HPDE6-E6E7 (cell line): Measurements from ENCODE around the gene JOSD2.
"Not testable (repeated sequence)": the region's sequence is repeated elsewhere in the genome, so short reads cannot be mapped to it uniquely, and the experiment has no call there.

ENCODE experiments used
- DNase-seq: peaks from one replicate; pipeline ENCODE4 v3.0.0; 2011; ENCODE audit warnings: missing footprints; ENCODE audit errors: extremely low spot score

The JOSD2 gene

DNA sequence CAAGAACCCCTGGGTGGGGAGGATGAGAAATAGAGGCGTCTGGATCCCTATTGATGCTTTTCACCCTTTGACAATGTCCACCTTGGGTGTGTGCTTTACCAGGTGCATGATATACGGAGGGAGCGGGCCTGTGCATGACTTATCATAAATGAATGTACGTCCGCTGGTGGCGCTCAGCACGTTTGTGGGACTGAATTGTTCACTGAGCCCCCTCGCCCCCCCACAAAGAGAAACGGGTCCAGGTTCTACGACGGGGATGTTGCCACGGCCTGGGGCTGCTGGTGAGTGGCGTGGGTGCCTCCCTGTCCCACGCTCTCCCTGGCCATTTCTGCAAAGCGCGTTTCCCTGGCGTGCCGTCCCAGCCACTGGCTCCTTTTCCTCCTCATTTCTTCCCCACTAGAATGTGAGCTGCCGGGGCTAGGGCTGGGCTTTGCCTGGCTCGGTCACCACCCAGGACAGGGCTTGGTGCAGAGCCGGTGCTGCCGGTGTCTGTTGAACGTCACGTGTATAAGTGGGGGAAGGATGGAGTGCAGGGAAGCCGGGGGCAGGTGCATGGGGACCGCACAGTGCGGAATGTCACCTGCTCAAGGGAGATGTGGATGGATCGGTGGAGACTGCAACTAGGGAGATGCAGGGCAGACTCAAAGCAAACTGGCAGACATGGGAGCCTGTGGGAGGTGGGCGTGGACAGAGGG lies 35.7 kb upstream of the JOSD2 start:
- no peak for DNase-seq

DNA sequence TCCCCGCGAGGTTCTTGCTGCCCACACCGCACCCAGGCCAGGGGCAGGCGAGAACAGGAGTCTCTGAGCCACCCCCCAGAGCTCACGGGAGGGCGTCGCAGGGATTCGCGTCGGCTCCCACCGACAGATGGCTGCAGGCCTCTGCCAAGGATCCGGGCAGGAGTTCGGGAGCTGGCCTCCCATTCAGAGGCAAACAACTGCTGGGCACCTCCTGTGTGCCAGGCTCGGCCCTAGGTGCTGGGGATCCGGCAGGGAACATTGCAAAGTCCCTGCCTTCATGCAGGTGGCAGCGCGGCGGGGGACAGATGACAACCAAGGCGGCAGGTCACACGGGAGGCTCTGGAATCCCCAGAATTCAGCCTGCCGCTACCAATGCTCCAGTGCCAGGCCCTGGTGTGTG lies 32.0 kb upstream of the JOSD2 start:
- DNase-seq = no peak

DNA sequence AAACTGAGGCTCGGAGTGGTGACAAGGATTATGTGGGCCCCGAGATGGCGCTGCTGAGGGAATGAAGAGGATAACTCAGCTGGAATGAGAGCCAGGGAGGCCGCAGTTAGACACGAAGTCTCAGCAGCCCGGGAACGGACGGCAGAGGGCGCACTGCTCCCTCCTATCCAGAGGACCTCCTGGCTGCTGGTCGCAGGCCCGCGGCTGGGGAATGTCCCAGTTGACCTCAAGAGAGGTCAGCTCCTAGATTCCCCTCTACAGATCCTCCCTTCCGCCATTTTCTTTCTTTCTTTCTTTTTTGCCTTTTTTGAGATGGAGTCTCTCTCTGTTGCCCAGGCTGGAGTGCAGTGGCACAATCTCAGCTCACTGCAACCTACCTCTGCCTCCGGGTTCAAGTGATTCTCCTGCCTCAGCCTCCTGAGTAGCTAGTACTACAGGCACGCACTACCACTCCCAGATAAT lies 26.8 kb upstream of the JOSD2 start:
- no peak for DNase-seq

DNA sequence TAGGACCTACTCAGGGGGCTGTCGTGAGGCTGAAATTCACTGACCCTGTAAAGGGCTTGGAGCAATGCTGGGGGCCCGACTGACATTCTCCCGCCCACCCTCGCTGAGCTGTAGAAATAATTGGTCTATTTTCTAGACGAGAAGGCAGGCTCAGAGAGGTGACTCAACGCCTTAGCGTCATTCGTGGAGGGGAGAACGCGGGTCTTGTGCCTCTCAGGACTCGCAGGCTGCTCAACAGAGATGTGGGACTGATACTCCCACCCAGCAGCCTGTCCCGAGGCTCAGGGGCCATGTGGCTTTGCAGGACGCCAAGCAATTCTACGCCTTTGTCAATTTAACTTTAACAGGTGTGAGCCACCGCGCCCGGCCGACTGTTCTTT lies 26.3 kb upstream of the JOSD2 start:
- no peak for DNase-seq

DNA sequence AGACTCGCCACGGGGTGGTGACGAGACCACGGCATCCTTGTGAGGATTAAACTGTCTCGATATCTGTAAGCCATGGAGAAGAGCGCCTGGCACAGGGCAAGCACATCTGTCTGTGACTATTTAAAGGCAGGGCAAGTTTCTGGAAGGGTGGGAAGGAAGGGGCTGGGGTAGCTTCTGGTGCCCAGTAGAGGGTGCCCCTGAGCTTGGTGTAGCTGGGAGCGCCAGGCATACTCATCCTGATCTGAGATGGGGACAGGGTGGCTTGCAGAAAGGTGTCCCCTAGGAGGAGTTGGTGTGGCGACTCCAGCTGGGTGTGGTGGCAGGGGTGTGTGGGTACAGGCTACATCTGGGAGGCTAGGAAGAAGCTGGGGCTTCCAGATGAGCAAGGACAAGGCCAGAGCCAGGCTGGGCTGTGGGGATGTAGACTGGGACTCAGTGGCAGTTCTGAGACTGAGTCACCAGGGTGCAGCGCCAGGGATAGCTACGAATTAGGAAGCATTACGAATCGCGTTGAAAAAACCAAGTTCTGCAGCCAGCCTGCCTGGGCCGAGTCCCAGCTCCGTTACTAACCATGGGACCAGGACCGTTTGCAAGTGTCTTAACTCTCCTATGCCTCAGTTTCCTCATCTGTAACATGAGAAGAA lies 25.8 kb upstream of the JOSD2 start:
- no peak for DNase-seq

DNA sequence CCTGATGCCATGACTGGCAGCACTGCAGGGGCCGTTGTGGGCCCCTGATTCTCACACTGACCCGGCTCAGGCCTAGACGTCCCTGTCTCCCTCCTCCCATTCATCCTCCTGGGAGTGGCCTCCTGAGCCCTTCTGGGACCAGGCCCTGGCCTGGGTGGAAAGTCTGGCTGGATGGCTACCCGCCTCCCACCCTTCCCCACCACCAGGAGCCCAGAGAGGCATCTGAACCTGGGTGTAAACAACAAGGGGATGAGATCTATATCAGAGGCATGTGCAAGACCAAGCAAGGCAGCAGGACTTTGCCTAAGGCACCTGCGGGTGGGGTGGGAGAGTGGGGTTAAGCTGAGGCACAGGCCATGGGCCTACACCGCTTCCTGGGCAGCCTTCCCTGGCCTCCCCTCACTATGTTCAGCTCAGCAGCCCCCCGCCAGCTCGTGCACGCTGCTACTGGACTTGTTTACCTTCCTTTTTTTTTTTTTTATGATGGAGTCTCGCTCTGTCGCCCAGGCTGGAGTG lies 24.7 kb upstream of the JOSD2 start:
- no peak for DNase-seq

DNA sequence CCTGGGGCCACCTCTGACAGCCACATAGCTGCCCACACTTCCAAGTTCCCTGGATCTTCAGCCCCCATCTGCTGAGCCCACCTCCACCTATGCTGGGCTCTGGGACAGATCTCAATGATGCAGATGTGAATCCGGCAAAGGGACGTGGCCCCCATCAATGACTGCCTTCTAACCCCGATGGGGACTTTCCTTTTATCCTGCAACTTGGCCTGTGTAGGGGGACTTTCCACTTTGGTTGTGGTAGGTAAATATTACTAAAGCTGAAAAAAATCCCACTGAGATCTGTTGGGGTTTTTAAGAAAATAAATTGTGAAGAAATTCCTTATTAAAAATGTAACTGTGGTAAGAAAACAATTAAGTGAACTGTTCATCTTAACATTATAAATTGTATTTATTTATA lies 23.5 kb upstream of the JOSD2 start:
- no peak for DNase-seq

DNA sequence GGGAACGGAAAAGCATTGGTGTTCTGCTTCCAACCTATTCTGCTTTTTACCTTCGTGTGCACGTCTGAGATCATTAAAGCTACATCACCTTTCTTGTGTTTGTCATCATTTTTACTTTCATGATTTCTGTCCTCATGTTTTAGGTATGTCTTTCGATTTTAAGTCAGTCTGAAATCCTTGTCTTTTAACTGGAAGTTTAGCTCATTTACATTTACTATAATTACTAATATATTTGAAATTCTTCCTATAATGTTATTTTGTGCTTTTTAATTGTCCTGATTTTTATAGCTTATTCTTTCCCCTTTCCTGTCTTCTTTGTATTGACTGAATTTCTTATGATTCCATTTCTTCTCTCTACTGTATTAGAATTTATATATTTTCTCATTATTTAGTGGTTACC lies 22.0 kb upstream of the JOSD2 start:
- no peak for DNase-seq

DNA sequence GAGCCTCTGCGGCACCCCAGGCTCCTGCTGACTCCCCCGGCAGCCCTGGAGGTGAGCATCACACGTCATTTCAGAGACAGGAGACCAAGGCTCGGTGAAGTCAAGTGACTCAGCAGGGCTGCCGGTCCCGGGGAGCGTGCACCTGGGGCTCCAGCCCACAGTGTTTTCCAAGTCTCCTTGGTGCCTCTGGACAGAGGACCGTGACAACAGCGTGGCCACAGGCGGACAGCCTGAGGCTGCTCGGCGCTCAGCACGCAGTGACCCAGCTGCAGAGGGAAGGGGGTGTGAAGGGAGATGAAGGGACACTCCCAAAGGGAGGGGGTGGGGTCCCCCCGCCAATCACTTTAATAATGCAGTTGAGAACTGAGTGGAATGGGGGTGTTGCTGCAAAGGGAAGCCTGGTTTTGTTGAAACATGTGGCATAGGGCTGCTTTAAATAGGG lies 20.2 kb upstream of the JOSD2 start:
- DNase-seq = no peak

DNA sequence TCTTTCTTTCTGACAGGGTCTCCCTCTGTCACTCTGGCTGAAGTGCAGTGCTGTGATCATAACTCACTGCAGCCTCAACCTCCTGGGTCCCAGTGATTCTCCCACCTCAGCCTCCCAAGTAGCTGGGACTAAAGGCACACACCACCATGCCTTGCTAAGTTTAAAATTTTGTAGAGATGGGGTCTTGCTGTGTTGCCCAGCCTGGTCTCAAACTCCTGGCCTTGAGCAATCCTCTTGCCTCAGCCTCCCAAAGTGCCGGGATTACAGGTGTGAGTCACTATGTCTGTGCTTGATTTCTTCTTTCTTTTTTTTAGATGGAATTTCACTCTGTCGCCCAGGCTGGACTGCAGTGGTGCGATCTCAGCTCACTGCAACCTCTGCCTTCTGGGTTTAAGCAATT lies 17.1 kb upstream of the JOSD2 start:
- not testable (repeated sequence) for DNase-seq

DNA sequence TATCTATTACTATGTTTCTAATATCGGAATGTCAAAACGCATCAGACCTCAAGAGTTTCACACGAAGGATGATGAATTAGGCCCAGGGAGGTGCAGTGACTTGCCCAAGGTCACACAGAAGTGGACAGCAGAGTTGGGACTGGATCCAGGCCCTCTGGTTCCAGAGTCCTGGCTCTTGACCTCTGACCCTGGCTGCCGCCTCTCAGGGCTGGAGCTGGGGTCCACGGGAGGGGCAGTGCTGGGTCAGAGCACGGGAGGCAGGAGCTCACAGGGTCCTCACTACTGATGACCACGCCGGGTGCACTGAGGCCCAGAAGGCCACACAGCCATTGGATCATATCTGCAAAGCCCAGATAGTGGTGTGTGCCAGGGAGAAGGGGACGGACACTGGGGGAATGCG lies 11.9 kb upstream of the JOSD2 start:
- no peak for DNase-seq

DNA sequence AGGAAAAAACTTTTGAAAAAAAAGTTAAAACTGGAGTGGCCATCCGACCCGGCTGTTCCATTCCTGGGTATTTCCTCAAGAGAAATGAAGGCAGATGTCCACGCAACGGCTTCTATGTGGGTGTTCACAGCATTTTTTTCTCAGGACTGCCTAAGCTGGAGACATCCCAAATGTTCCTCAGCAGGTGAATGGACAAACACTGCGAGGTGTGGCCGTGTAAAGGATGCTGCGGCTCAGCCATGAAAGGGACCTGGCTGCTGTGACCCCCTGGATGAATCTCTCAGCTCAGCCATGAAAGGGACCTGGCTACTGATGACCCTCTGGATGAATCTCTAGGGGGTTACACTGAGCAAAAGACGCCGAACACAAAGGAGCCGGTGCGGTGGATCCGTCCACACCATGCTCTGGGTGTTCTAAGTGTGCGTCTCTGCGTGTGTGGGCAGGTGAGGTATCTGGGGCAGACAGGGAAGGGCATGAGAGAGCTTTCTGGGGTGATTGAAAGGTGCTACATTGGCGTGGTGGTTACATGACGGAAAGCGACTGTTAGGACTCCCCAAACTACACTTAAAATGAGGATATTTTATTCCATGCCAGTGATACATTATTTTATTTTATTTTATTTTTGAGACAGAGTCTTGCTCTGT lies 10.0 kb upstream of the JOSD2 start:
- DNase-seq = no peak

DNA sequence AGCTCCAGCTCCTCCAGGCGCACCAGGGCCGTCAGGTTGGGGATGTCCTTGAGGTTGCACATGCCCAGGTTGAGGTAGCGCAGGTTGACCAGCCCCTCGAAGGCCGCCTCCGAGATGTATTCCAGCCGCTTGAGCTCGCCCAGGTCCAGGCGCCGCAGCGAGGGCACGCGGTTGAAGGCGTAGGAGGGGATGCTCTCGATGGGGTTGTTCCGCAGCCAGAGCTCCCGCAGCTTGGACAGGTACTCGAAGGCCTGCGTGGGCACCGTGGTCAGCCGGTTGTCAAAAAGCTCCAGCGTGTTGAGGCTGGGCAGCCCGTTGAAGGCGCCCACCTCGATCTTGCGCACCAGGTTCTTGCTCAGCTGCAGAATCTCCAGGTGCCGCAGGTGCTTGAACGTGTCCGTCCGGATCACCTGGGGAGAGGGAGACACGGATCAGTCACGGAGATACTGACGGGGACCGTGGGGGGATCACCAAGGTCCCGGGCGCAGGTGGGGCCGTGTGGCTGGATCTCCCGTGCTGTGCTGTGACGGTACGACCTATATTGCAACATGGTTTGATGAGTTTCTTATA lies 8.1 kb upstream of the JOSD2 start:
- no peak for DNase-seq

DNA sequence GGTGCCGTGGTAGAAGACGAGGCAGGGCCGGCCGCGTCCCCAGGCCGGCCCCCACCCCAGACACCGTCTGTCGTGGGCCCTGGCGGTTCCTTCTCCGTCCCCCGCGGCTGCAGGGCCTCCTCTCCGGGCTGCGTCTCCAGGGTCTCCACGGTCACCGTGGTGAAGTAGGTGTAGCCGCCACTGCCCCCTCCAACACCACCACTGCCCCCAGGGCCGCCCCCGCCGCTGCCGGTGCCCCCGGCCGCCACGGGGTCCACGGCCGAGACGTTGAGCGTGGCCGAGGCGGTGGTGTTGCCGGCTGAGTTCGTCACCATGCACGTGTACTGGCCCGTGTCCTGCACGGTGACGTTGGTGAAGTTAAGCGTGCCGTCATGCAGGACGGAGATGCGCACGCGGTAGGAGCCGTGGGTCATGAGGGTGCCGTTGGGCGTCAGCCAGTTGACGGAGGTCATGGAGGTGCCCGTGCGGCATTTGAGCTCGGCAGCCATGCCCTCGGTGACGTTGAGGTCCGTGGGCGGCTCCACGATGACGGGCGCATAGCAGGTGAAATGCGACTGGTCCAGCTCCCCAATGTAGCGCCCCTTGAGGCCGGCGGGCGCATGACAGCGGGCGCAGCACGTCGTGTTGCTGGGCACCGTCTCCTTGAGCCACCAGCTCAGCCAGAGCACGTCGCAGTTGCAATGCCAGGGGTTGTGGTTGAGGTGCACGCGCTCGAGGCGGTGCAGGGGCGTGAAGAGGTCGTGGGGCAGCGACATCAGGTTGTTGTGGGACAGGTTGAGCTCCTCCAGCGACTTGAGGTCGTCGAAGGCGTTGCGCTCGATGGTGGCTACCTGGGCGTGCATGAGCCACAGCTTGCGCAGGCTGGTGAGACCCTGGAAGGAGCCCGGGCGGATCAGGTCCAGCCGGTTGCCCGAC lies 7.4 kb upstream of the JOSD2 start:
- no peak for DNase-seq

DNA sequence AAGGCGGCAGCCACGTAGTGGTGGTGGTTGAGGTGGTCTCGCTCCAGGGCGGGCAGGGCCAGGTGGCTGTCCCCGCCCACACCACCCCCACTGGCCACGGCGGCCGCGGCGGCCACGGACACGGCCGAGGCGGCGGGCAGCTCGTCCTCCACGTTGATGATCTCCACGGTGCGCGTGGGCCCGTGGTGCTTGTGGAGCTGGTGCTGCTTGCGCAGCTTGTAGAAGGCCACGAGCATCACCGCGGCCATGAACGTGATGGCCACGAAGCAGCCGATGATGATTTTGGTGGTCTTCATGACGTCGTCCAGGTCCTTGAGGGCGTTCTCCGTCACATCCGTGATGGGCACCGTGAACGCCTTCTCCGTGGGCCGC lies 6.7 kb upstream of the JOSD2 start:
- no peak for DNase-seq

DNA sequence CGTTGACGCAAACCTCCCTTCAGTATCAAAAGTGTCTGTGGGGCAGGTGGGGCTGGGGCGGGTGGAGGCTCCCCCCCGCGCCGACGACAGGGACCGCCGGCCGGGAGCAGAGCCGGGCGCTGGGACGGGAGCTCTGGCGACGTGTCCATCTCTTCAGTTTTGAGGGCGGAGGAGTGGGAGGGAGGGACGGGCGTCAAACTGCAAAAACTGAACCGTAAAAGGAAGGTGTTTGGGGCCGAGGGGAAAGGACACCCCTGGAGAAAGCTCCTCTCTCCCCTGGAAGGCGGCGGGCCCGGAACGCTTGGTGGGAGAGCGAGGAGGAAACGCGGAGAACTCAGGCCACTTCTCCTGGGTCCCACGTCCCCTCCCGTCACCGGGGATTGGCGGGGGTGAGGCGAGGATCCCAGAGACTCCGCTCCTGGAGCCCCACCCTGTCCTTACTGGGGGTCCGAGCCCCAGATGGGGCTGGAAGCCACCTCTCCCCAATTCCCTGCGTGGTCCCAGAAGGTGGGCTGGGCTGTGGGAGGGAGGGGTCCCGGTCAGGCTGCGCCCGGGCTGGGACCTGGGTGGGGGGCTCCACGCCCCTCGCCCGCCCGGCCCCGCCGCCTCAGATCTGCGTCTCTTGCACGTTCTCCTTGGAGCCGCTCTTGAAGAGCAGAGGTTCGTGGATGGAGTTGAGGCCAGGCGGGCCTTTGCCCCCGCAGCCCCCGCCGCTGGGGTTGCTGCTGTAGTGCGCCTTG lies 6.1 kb upstream of the JOSD2 start:
- DNase-seq = no peak

DNA sequence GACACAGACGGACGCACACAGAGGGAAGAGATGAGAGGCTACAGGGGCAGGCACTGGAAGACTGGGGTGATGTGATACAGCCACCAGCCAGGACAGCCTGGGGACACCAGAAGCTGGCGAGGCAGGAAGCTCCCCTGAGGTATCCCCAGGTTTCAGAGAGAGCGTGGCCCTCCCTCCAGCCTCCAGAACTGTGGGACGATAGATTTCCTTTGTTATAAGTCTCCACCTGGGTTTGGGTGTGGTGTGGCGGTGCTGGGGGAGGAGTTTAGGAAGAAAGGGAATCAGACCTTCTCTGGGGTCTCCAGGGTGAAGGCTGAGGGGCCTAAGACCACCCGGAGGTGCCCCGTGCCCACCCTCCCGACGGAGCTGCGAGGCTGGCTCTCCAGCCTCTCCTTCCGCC lies 5.5 kb upstream of the JOSD2 start:
- DNase-seq = no peak

DNA sequence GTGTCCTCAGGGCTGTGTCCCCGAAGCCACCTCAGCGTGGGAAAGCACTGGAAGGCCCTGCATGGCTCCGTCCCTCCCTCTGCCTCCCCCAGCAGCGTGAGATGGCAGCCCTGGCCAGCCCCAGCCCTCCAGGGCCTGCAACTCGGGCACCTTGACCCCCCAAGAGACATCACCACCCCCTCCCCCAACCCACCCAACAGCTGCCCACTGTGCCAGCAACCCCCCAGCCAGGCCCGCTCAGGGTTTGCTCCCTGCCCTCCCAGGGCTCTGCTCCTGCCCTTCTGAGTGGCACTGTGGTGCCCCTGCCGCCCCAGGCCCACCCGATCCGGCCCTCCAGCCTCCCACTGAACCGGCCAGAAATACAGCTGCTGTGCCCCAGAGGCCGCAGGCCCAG lies 4.2 kb upstream of the JOSD2 start:
- DNase-seq = no peak

DNA sequence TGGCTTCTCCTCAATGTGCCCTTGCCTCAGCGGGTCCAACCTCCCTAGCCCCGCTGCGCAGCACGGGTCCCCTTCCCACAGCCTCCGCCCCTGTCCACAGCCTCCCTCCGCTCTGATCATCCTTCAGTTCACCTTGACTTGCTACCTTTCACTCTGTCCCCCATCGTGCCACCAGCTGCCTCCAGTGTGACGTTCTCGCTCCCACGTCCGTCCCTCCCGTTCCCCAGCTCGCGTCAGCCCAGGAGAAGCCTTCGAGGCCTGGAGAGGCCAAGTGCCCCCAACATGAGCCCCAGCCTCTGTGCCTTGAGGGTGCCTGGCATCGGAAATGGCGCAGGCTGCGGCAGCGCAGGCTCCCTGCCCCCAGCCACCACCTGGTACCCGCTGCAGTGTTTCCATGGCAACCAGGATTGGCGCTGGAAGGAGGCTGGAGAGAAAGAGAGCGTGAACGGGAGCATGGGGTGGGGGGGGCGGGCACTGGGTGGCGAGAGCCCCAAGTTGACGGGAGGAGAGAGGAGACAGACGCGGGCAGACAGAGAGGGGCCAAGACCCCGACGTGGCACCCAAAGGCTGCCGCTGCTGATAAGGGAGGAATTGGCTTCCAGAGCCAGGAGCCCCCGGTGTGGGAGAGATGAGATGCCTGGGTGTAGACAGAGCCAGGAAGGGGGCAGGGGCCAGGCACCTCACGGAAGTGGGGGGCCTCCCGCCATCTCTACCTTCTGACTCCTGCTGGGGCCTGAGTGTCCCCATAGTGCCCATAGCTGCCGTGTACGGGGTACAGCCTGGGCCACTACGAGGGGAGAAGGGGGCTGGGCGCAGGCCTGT lies 3.6 kb upstream of the JOSD2 start:
- DNase-seq = no peak

DNA sequence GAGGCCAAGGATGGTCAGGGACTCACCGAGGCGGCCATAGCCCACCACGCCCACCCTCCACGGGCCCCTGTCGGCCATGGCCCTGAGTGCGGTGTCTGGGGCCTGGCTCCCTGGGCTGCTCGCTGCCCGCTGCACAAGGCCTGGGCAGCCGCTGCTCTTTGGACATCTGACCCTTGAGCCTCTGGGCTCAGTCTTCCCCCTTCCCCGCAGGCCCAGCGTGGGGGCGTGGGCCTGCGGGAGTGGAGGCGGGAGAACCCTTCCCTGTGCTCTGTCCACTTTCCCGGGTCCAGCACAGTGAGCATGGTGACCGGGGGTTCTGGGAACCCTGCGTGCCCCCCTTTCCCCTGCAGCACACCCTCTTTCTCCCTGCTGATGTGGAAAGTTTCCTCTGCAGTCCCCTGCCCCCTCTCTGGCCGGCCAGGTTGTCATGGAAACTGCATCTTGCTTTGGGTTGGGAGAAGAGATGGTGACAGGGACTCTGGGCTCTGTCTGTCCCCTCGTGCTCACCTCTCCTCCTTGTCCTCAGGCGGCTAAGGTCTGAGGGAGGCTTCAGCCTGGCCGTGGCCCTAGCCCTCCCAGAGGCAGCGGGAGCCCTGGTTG lies 2.9 kb upstream of the JOSD2 start, which contains the start of gene ASPDH:
Gene ASPDH, minus strand, starts transcription at position 168 of the 600 bp plus-strand sequence. Its CDS starts 90 bp downstream, at position 78.
- no peak for DNase-seq
